HCT116 (cell line): Measurements from ENCODE around the gene CDH4. TPM values are rescaled to one million over a fixed set of nuclear protein-coding genes. Genes with fewer than 3 reads are reported as not detected.

Experiments
- ATAC-seq: fragments of 200-7000 bp; cut with Tn5 transposase; 2 replicates; pipeline ENCODE4 v1.9.1; 2020; ENCODE audit warnings: mild to moderate bottlenecking, moderate library complexity
- BruUV-seq: library from RNA; stranded (reverse); fragments of 400-500 nt; replicated peaks from 2 replicates; lab custom pipeline; 2021; lab: Mats Ljungman, UMichigan
- CTCF ChIA-PET: fragments of 300-600 bp; sonication (Branson Sonifier 250); formaldehyde crosslinking; loops from one replicate; lab custom pipeline; 2021; ENCODE audit warnings: antibody characterized with exemption; lab: Charles Lee
- POLR2A ChIA-PET: fragments of 300-600, 350-600 bp; sonication (Branson Sonifier 250); formaldehyde crosslinking; loops from one replicate; lab custom pipeline; 2021; ENCODE audit warnings: antibody characterized with exemption; lab: Charles Lee
- RAD21 ChIA-PET, 2 experiments: fragments of 300-600 bp; sonication (Branson Sonifier 250); formaldehyde crosslinking; loops; one replicate each; lab custom pipeline; 2023; ENCODE audit warnings: low total read pairs in 2 of 2; ENCODE audit not compliant: uncharacterized antibody in 2 of 2, unreplicated experiment in 2 of 2, low non-redundant PET in 1 of 2; lab: Charles Lee
- DNase-seq: peaks from one replicate; pipeline ENCODE4 v3.0.0-alpha.2; 2010; ENCODE audit warnings: low read depth, low spot score
- H2AFZ ChIP-seq: fragments of 200-600 bp; shearing (Covaris generic), sonication (generic); 2 replicates; pipeline ENCODE4 v1.6.1; 2017; ENCODE audit warnings: low read depth, mixed run types, mixed read lengths, antibody characterized with exemption, low read length; ENCODE audit not compliant: poor library complexity, severe bottlenecking
- H3K27ac ChIP-seq: 2 replicates; pipeline ENCODE4 v1.5.1; 2012; ENCODE audit warnings: low read depth, low read length
- H3K27me3 ChIP-seq: fragments of 200-600 bp; sonication (generic); 2 replicates; pipeline ENCODE4 v1.6.1; 2016; ENCODE audit warnings: mixed run types, low read length, mixed read lengths; ENCODE audit not compliant: insufficient read depth
- H3K36me3 ChIP-seq, 2 experiments: fragments of 200-500 bp in 1 of 2; fragments of 200-600 bp in 1 of 2; sonication (Bioruptor generic) in 1 of 2; sonication (generic) in 1 of 2; 2 replicates each; pipeline versions ENCODE4 v1.5.1 to v1.6.1; 2014 to 2016; ENCODE audit warnings: low read length in 2 of 2, inconsistent platforms in 1 of 2, mixed read lengths in 1 of 2, mixed run types in 1 of 2; ENCODE audit not compliant: insufficient read depth in 2 of 2, control insufficient read depth in 1 of 2
- H3K4me1 ChIP-seq, 2 experiments: fragments of 200-600 bp in 1 of 2; sonication (generic) in 1 of 2; 2 replicates each; pipeline versions ENCODE4 v1.5.1 to v1.6.1; 2012 to 2017; ENCODE audit warnings: low read length in 2 of 2, inconsistent platforms in 1 of 2, mild to moderate bottlenecking in 1 of 2, mixed read lengths in 1 of 2, mixed run types in 1 of 2, moderate library complexity in 1 of 2; ENCODE audit not compliant: insufficient read depth in 2 of 2, control insufficient read depth in 1 of 2
- H3K4me2 ChIP-seq: fragments of 200-600 bp; sonication (generic); 2 replicates; pipeline ENCODE4 v1.6.1; 2017; ENCODE audit warnings: mixed run types, low read length, mixed read lengths
- H3K4me3 ChIP-seq, 2 experiments: fragments of 200-600 bp in 1 of 2; sonication (generic) in 1 of 2; replicated peaks in 1 of 2; 2 replicates each; pipeline ENCODE4 v1.5.1; 2011 to 2016; ENCODE audit warnings: low read length in 2 of 2, control low read depth in 1 of 2, low read depth in 1 of 2, mild to moderate bottlenecking in 1 of 2, mixed read lengths in 1 of 2, mixed run types in 1 of 2
- H3K79me2 ChIP-seq: fragments of 200-600 bp; sonication (generic); 2 replicates; pipeline ENCODE4 v1.6.1; 2017; ENCODE audit warnings: mild to moderate bottlenecking, mixed run types, low read length, moderate library complexity, mixed read lengths; ENCODE audit not compliant: insufficient read depth
- H3K9ac ChIP-seq: fragments of 200-600 bp; sonication (generic); 2 replicates; pipeline ENCODE4 v1.6.1; 2016; ENCODE audit warnings: low read length, mixed read lengths
- H3K9me2 ChIP-seq: fragments of 200-600 bp; sonication (generic), shearing (Covaris generic); 2 replicates; pipeline ENCODE4 v1.6.1; 2017; ENCODE audit warnings: mixed run types, mild to moderate bottlenecking, moderate library complexity; ENCODE audit not compliant: insufficient read depth
- H3K9me3 ChIP-seq, 2 experiments: fragments of 200-500 bp in 1 of 2; fragments of 200-600 bp in 1 of 2; sonication (Bioruptor generic) in 1 of 2; sonication (generic) in 1 of 2; 2 replicates each; pipeline ENCODE4 v1.6.1; 2014 to 2017; ENCODE audit warnings: low read length in 2 of 2, mixed read lengths in 2 of 2, inconsistent platforms in 1 of 2, low read depth in 1 of 2, mild to moderate bottlenecking in 1 of 2, mixed run types in 1 of 2, moderate library complexity in 1 of 2; ENCODE audit not compliant: control insufficient read depth in 1 of 2, insufficient read depth in 1 of 2
- H4K20me1 ChIP-seq: fragments of 200-600 bp; sonication (generic), shearing (Covaris generic); 2 replicates; pipeline ENCODE4 v1.6.1; 2017; ENCODE audit warnings: mixed run types, mild to moderate bottlenecking, moderate library complexity; ENCODE audit not compliant: insufficient read depth
- ATF3 ChIP-seq: IDR thresholded peaks from 2 replicates; pipeline ENCODE4 v1.6.1; 2012
- CBX3 ChIP-seq: IDR thresholded peaks from 2 replicates; pipeline ENCODE4 v1.6.1; 2012; ENCODE audit warnings: low read depth
- FOSL1 ChIP-seq: IDR thresholded peaks from 2 replicates; pipeline ENCODE4 v1.6.1; 2012; ENCODE audit warnings: low read depth
- JUND ChIP-seq: IDR thresholded peaks from 2 replicates; pipeline ENCODE4 v1.6.1; 2012
- RAD21 ChIP-seq: IDR thresholded peaks from 2 replicates; pipeline ENCODE4 v1.6.1; 2012; ENCODE audit warnings: low read depth, mild to moderate bottlenecking
- SRF ChIP-seq: IDR thresholded peaks from 2 replicates; pipeline ENCODE4 v1.6.1; 2012; ENCODE audit warnings: low read depth
- TCF7L2 ChIP-seq: IDR thresholded peaks from 2 replicates; pipeline ENCODE4 v1.7.0; 2011; ENCODE audit warnings: borderline replicate concordance, inconsistent platforms; ENCODE audit not compliant: insufficient read depth, insufficient read length; ENCODE audit errors: extremely low read depth
- YY1 ChIP-seq: IDR thresholded peaks from 2 replicates; pipeline ENCODE4 v1.6.1; 2011; ENCODE audit warnings: low read length, low read depth, moderate library complexity, mild to moderate bottlenecking; ENCODE audit not compliant: insufficient replicate concordance; ENCODE audit errors: extremely low read depth
- ZFX ChIP-seq: fragments of 450-650 bp; IDR thresholded peaks from 2 replicates; pipeline ENCODE4 v1.6.1; 2017
- intact Hi-C: fragments of 100-400 bp; cut with micrococcal nuclease; formaldehyde crosslinking; loops from 2 replicates; pipeline ENCODE4 v1.10.0; 2022
- total RNA-seq: library from RNA; stranded (reverse); gene quantifications from one replicate; pipeline ENCODE4 v1.2.1, GENCODE V29; 2021; ENCODE audit not compliant: unreplicated experiment
- TF ChIP-seq, protein P1 (sequence below): IDR thresholded peaks from 2 replicates; pipeline ENCODE4 v1.6.1; 2012; ENCODE audit warnings: low read depth

Gene CDH4
- total RNA-seq, 1 experiment from 2014 or later: not detected

- TF ChIP-seq FOSL1: no peak
- no peak for TF ChIP-seq YY1
- TF ChIP-seq RAD21: no peak
- no peak for TF ChIP-seq TCF7L2
- TF ChIP-seq, protein P1, sequence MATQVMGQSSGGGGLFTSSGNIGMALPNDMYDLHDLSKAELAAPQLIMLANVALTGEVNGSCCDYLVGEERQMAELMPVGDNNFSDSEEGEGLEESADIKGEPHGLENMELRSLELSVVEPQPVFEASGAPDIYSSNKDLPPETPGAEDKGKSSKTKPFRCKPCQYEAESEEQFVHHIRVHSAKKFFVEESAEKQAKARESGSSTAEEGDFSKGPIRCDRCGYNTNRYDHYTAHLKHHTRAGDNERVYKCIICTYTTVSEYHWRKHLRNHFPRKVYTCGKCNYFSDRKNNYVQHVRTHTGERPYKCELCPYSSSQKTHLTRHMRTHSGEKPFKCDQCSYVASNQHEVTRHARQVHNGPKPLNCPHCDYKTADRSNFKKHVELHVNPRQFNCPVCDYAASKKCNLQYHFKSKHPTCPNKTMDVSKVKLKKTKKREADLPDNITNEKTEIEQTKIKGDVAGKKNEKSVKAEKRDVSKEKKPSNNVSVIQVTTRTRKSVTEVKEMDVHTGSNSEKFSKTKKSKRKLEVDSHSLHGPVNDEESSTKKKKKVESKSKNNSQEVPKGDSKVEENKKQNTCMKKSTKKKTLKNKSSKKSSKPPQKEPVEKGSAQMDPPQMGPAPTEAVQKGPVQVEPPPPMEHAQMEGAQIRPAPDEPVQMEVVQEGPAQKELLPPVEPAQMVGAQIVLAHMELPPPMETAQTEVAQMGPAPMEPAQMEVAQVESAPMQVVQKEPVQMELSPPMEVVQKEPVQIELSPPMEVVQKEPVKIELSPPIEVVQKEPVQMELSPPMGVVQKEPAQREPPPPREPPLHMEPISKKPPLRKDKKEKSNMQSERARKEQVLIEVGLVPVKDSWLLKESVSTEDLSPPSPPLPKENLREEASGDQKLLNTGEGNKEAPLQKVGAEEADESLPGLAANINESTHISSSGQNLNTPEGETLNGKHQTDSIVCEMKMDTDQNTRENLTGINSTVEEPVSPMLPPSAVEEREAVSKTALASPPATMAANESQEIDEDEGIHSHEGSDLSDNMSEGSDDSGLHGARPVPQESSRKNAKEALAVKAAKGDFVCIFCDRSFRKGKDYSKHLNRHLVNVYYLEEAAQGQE: no peak
- no peak for TF ChIP-seq ATF3
- TF ChIP-seq CBX3: no peak
- TF ChIP-seq JUND: no peak
- no peak for TF ChIP-seq ZFX
- TF ChIP-seq SRF: no peak
- CTCF ChIA-PET: no interaction called here
- Histone ChIP-seq H3K4me2 (no peak overlapping the region), H2AFZ (no peak overlapping the region), H4K20me1 (no peaks in the 10 kb centered on the region), H3K27ac (no peak overlapping the region), H3K9me3 (no peaks in the 10 kb centered on the region), H3K27me3 (peaks cover 38% of the 10 kb centered on the region), H3K79me2 (no peaks in the 10 kb centered on the region), H3K36me3 (no peaks in the 10 kb centered on the region), H3K9me2 (no peaks in the 10 kb centered on the region), H3K4me1 (no peaks in the 10 kb centered on the region), H3K9ac (no peak overlapping the region), H3K4me3 (no peak overlapping the region)
- intact Hi-C loops: no loop called here
- ATAC-seq (0 out of 2 replicates have a peak, but pooled peaks have one; percentile 30), DNase-seq (no peak)
- BruUV-seq: no TSS peak
- RAD21 ChIA-PET: no interaction called here
- POLR2A ChIA-PET: no interaction called here
Observed at GRCh38 chr20:61640131-61640870, 388.2 kb downstream of the CDH4 start.
